ENCODE results near the gene NRXN2.

The NRXN2 gene

GRCh38 chr11:64593156-64594105 lies 129.6 kb downstream of the NRXN2 start:
- no peak for TF ChIP-seq YY1 (IDR thresholded peaks at IDR 0.05; ENCODE audit: low read depth)
- no peak for TF ChIP-seq TAF1 (IDR thresholded peaks at IDR 0.05; ENCODE audit: low read depth)
- TF ChIP-seq, protein P1, sequence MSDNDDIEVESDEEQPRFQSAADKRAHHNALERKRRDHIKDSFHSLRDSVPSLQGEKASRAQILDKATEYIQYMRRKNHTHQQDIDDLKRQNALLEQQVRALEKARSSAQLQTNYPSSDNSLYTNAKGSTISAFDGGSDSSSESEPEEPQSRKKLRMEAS (IDR thresholded peaks at IDR 0.05): no peak
- no peak for TF ChIP-seq ZBTB7A (IDR thresholded peaks at IDR 0.05; ENCODE audit: low read depth)
- no peak for TF ChIP-seq TEAD4 (IDR thresholded peaks at IDR 0.05)
- no peak for TF ChIP-seq CREB1 (IDR thresholded peaks at IDR 0.05; ENCODE audit: low read depth)
- TF ChIP-seq EP300 (IDR thresholded peaks at IDR 0.05; ENCODE audit: borderline replicate concordance): no peak
- TF ChIP-seq NFIC (IDR thresholded peaks at IDR 0.05): no peak
- no peak for TF ChIP-seq EGR1 (IDR thresholded peaks at IDR 0.05)
- TF ChIP-seq, protein P2, sequence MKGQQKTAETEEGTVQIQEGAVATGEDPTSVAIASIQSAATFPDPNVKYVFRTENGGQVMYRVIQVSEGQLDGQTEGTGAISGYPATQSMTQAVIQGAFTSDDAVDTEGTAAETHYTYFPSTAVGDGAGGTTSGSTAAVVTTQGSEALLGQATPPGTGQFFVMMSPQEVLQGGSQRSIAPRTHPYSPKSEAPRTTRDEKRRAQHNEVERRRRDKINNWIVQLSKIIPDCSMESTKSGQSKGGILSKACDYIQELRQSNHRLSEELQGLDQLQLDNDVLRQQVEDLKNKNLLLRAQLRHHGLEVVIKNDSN (IDR thresholded peaks at IDR 0.05): no peak
- TF ChIP-seq RAD21 (IDR thresholded peaks at IDR 0.05; ENCODE audit: low read depth): no peak
- no peak for TF ChIP-seq FOXM1 (IDR thresholded peaks at IDR 0.05; ENCODE audit: borderline replicate concordance, low read depth)
- TF ChIP-seq, protein P3, sequence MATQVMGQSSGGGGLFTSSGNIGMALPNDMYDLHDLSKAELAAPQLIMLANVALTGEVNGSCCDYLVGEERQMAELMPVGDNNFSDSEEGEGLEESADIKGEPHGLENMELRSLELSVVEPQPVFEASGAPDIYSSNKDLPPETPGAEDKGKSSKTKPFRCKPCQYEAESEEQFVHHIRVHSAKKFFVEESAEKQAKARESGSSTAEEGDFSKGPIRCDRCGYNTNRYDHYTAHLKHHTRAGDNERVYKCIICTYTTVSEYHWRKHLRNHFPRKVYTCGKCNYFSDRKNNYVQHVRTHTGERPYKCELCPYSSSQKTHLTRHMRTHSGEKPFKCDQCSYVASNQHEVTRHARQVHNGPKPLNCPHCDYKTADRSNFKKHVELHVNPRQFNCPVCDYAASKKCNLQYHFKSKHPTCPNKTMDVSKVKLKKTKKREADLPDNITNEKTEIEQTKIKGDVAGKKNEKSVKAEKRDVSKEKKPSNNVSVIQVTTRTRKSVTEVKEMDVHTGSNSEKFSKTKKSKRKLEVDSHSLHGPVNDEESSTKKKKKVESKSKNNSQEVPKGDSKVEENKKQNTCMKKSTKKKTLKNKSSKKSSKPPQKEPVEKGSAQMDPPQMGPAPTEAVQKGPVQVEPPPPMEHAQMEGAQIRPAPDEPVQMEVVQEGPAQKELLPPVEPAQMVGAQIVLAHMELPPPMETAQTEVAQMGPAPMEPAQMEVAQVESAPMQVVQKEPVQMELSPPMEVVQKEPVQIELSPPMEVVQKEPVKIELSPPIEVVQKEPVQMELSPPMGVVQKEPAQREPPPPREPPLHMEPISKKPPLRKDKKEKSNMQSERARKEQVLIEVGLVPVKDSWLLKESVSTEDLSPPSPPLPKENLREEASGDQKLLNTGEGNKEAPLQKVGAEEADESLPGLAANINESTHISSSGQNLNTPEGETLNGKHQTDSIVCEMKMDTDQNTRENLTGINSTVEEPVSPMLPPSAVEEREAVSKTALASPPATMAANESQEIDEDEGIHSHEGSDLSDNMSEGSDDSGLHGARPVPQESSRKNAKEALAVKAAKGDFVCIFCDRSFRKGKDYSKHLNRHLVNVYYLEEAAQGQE (IDR thresholded peaks at IDR 0.05; ENCODE audit: low read depth): no peak
- no peak for TF ChIP-seq CEBPB (IDR thresholded peaks at IDR 0.05)
- no peak for TF ChIP-seq TCF12 (IDR thresholded peaks at IDR 0.05; ENCODE audit: low read depth)

DNA sequence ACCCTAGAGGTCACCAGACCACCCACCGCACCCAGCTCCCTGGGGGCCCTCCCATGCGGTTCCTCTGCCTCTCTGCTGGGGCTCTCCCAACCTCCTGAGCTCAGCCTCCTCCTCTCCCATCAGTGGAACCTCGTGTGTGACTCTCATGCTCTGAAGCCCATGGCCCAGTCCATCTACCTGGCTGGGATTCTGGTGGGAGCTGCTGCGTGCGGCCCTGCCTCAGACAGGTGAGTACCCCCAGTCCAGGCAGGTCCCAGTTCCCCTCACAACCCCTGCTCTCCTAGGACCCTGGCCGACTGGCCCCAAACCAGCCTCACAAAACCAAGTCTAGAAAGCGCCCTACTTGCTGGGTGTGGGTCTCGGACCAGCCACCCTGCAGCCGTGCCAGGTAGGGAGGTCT lies 130.3 kb downstream of the NRXN2 start:
- TF ChIP-seq, protein P1 (IDR thresholded peaks at IDR 0.05): no peak
- TF ChIP-seq, protein P3 (IDR thresholded peaks at IDR 0.05; ENCODE audit: low read depth): no peak
- no peak for TF ChIP-seq TAF1 (IDR thresholded peaks at IDR 0.05; ENCODE audit: low read depth)
- TF ChIP-seq CEBPB (IDR thresholded peaks at IDR 0.05): no peak
- no peak for TF ChIP-seq CREB1 (IDR thresholded peaks at IDR 0.05; ENCODE audit: low read depth)
- TF ChIP-seq, protein P2 (IDR thresholded peaks at IDR 0.05): no peak
- TF ChIP-seq EGR1 (IDR thresholded peaks at IDR 0.05): no peak
- TF ChIP-seq FOXM1 (IDR thresholded peaks at IDR 0.05; ENCODE audit: borderline replicate concordance, low read depth): no peak
- TF ChIP-seq NFIC (IDR thresholded peaks at IDR 0.05): no peak
- TF ChIP-seq TEAD4 (IDR thresholded peaks at IDR 0.05): no peak
- TF ChIP-seq EP300 (IDR thresholded peaks at IDR 0.05; ENCODE audit: borderline replicate concordance): no peak
- no peak for TF ChIP-seq ZBTB7A (IDR thresholded peaks at IDR 0.05; ENCODE audit: low read depth)
- TF ChIP-seq TCF12 (IDR thresholded peaks at IDR 0.05; ENCODE audit: low read depth): no peak
- no peak for TF ChIP-seq RAD21 (IDR thresholded peaks at IDR 0.05; ENCODE audit: low read depth)

DNA sequence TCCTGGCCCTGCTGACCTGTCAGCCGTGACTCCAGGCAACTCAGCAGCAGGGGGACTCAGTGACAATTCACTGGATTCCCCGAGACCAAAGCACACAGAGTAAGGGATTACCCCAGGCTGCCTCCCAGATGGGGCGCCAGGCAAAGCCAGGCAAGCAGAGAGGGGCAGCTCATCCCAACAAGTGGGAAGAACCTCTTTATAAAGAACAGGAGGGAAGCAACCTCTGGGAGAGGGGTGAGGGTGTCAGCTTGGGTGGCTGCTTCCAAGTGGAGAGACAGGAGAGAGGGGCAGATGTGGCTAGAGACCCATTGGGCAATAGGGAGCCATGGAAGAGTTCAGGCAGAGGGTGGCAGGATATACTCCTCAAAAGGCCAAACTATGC lies 130.8 kb downstream of the NRXN2 start:
- TF ChIP-seq EGR1 (IDR thresholded peaks at IDR 0.05) (no peak), CEBPB (IDR thresholded peaks at IDR 0.05) (no peak), FOXM1 (IDR thresholded peaks at IDR 0.05; ENCODE audit: borderline replicate concordance, low read depth) (no peak), RAD21 (IDR thresholded peaks at IDR 0.05; ENCODE audit: low read depth) (no peak), TEAD4 (IDR thresholded peaks at IDR 0.05) (no peak), EP300 (IDR thresholded peaks at IDR 0.05; ENCODE audit: borderline replicate concordance) (no peak), YY1 (IDR thresholded peaks at IDR 0.05; ENCODE audit: low read depth) (no peak), CREB1 (IDR thresholded peaks at IDR 0.05; ENCODE audit: low read depth) (no peak), NFIC (IDR thresholded peaks at IDR 0.05) (no peak), TAF1 (IDR thresholded peaks at IDR 0.05; ENCODE audit: low read depth) (no peak), TCF12 (IDR thresholded peaks at IDR 0.05; ENCODE audit: low read depth) (no peak), ZBTB7A (IDR thresholded peaks at IDR 0.05; ENCODE audit: low read depth) (no peak)
- TF ChIP-seq, protein P3 (IDR thresholded peaks at IDR 0.05; ENCODE audit: low read depth): no peak
- TF ChIP-seq, protein P1 (IDR thresholded peaks at IDR 0.05): no peak
- TF ChIP-seq, protein P2 (IDR thresholded peaks at IDR 0.05): no peak

Measured in Ishikawa (cell line).